NT2/D1 (cell line): ENCODE measurements around the gene SNX4.

Experiments used
- DNase-seq: peaks from one replicate; pipeline ENCODE4 v3.0.0-alpha.2; 2011; ENCODE audit warnings: low read depth, low spot score
- H3K27me3 ChIP-seq: 2 replicates; pipeline ENCODE4 v1.6.0; 2011; ENCODE audit warnings: mild to moderate bottlenecking; ENCODE audit not compliant: insufficient read length, insufficient read depth
- H3K36me3 ChIP-seq: 2 replicates; pipeline ENCODE4 v1.6.1; 2011; ENCODE audit warnings: mild to moderate bottlenecking, low read length, mixed read lengths; ENCODE audit not compliant: insufficient read depth, insufficient read length
- H3K4me1 ChIP-seq: 2 replicates; pipeline ENCODE4 v1.5.1; 2011; ENCODE audit not compliant: insufficient read depth, insufficient read length
- H3K4me3 ChIP-seq: 2 replicates; pipeline ENCODE4 v1.5.1; 2011; ENCODE audit warnings: low read depth; ENCODE audit not compliant: insufficient read length
- H3K9ac ChIP-seq: 2 replicates; pipeline ENCODE4 v1.6.0; 2011; ENCODE audit warnings: low read depth; ENCODE audit not compliant: insufficient read length
- H3K9me3 ChIP-seq: 2 replicates; pipeline ENCODE4 v1.5.1; 2011; ENCODE audit warnings: mild to moderate bottlenecking, low read length; ENCODE audit not compliant: insufficient read depth
- SUZ12 ChIP-seq: IDR thresholded peaks from 2 replicates; pipeline ENCODE4 v1.6.1; 2011; ENCODE audit not compliant: insufficient read length, insufficient read depth; ENCODE audit errors: extremely low read depth
- YY1 ChIP-seq: IDR thresholded peaks from 2 replicates; pipeline ENCODE4 v1.6.1; 2011; ENCODE audit not compliant: insufficient read length, insufficient read depth
- ZNF274 ChIP-seq: IDR thresholded peaks from 2 replicates; pipeline ENCODE4 v1.6.1; 2011; ENCODE audit warnings: mild to moderate bottlenecking, low read depth, low read length

The SNX4 gene

DNA sequence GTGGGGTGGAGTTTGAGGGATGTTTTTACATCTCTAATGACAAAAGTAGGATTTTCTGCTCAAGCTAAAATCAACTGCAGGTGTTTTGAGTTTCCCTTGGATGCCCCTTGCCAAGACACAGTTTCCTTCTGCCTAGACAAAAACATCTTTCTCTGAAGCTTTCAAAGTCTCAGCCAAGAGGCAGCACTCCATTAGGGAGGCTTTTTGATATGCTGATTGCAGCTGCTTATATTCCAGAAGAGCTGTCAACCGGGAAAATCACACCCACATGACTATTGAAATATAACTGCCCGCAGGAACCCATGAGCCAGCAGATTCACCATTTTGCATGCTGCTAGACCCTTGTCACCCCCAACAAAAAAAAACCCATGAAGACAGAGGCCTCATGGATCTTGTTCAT is 117.4 kb downstream of the SNX4 start:
- DNase-seq = no peak
- Histone ChIP-seq H3K4me1 (peaks cover 2% of the 10 kb centered on the region), H3K36me3 (no peaks in the 10 kb centered on the region), H3K9me3 (no peaks in the 10 kb centered on the region), H3K9ac (no peak overlapping the region), H3K4me3 (no peak overlapping the region), H3K27me3 (no peaks in the 10 kb centered on the region)
- TF ChIP-seq SUZ12 = no peak
- no peak for TF ChIP-seq YY1
- no peak for TF ChIP-seq ZNF274

DNA sequence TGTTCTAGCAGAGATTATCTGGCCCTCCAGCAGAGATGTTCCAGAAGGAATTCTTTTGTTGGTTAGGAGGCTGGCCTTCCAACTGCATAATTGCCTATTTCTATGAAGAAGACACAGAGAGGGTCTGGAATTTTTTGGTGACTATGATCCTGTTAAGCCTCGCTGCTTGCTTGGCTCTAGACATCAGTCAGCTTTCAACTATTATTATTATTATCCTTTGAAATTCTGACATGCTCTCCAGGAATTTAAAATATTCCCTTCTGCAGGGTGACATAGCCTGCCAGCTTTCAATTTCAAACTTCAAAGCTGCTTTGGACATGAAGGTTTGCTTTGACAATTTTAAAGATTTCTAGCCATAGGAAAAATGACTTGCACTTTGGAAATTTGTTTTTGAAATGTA is 118.6 kb downstream of the SNX4 start:
- Histone ChIP-seq H3K4me3 (no peak overlapping the region), H3K4me1 (peaks cover 2% of the 10 kb centered on the region), H3K9me3 (no peaks in the 10 kb centered on the region), H3K36me3 (no peaks in the 10 kb centered on the region), H3K27me3 (no peaks in the 10 kb centered on the region), H3K9ac (no peak overlapping the region)
- TF ChIP-seq SUZ12 (no peak), ZNF274 (no peak), YY1 (no peak)
- DNase-seq = no peak

DNA sequence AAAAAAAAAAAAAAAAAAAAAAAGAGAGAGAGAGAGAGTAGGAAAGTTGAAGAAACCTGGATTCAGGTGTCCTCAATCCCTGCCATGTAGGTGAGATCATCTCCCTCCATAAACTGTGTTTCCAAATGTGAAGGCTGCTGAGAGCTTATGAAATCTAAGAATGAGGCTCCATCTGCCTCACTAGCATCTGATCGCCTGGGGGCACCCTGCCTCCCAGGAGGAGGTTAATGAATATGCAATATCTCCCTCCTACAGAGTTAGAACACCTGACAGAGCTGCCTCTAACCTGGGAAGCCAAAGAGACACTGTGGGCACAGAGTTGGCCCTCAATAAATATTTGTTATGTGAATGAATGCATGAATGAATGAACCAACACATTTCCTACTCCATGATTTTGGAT is 121.0 kb downstream of the SNX4 start:
- Histone ChIP-seq H3K4me1 (peaks cover 2% of the 10 kb centered on the region), H3K9me3 (no peaks in the 10 kb centered on the region), H3K4me3 (no peak overlapping the region), H3K27me3 (no peaks in the 10 kb centered on the region), H3K36me3 (no peaks in the 10 kb centered on the region), H3K9ac (no peak overlapping the region)
- TF ChIP-seq YY1 = no peak
- TF ChIP-seq ZNF274 = no peak
- TF ChIP-seq SUZ12 = no peak
- DNase-seq = no peak
